ENCODE results near the gene HGFAC. TPM values are rescaled to one million over a fixed set of nuclear protein-coding genes. Genes with fewer than 3 reads are reported as not detected.

HGFAC gene
- total and polyA plus RNA-seq, 8 donors = 0.09 to 2.2 (median 0.47) TPM; not detected in 3

GRCh38 chr4:3420956-3421355 lies 20.8 kb upstream of the HGFAC start:
- Histone ChIP-seq H3K27ac (no peak overlapping the region), H3K36me3 (peaks cover 0 to 4% (median 3%) of the 10 kb centered on the region in 3 donors), H3K9me3 (no peaks in the 10 kb centered on the region), H3K27me3 (no peaks in the 10 kb centered on the region), H3K4me1 (no peaks in the 10 kb centered on the region), H3K4me3 (no peak overlapping the region)
- FAIRE-seq (no peak), DNase-seq (peak in 1 of 6 donors; percentile 49), ATAC-seq (no peak)
- no peak for TF ChIP-seq CTCF (IDR thresholded peaks at IDR 0.05)
- intact Hi-C loops (cut with DNase I) = loop anchor here in 1 of 3 donors (10.0 kb wide), 1 partner anchor 56 kb away; no protein-coding TSS in a partner anchor
- 91 to 96% methylated on average over 10 of the region's 10 CpGs for WGBS, 2 donors

- no peak for TF ChIP-seq CTCF (IDR thresholded peaks at IDR 0.05)
- Histone ChIP-seq H3K27ac (no peak overlapping the region), H3K9me3 (no peaks in the 10 kb centered on the region), H3K36me3 (peaks cover 0 to 4% (median 3%) of the 10 kb centered on the region in 3 donors), H3K4me3 (no peak overlapping the region), H3K27me3 (no peaks in the 10 kb centered on the region), H3K4me1 (no peaks in the 10 kb centered on the region)
- 86% methylated on average over 12 of the region's 12 CpGs for WGBS, 2 donors
- no peak for ATAC-seq
- intact Hi-C loops (cut with DNase I) = loop anchor here in 1 of 3 donors (10.0 kb wide), 1 partner anchor 57 kb away; no protein-coding TSS in a partner anchor
- no peak for FAIRE-seq
- DNase-seq = peak in 1 of 6 donors; percentile 49
These were observed 20.3 kb upstream of the HGFAC start for GRCh38 chr4:3421470-3421869.

GRCh38 chr4:3422241-3422801 lies 19.4 kb upstream of the HGFAC start:
- Histone ChIP-seq H3K4me3 (no peak overlapping the region), H3K27me3 (no peaks in the 10 kb centered on the region), H3K4me1 (no peaks in the 10 kb centered on the region), H3K27ac (no peak overlapping the region), H3K36me3 (peaks cover 0 to 4% (median 3%) of the 10 kb centered on the region in 3 donors), H3K9me3 (no peaks in the 10 kb centered on the region)
- intact Hi-C loops (cut with DNase I) = loop anchor here in 1 of 3 donors (10.0 kb wide), 1 partner anchor 58 kb away; no protein-coding TSS in a partner anchor
- DNase-seq (peak in 1 of 6 donors; percentile 45), ATAC-seq (no peak), FAIRE-seq (no peak)
- WGBS, 2 donors = 86 to 88% methylated on average over 29 of the region's 29 CpGs
- no peak for TF ChIP-seq CTCF (IDR thresholded peaks at IDR 0.05)

GRCh38 chr4:3422808-3423297 lies 18.9 kb upstream of the HGFAC start:
- Histone ChIP-seq H3K36me3 (peaks cover 0 to 3% (median under 1%) of the 10 kb centered on the region in 3 donors), H3K27me3 (no peaks in the 10 kb centered on the region), H3K9me3 (no peaks in the 10 kb centered on the region), H3K27ac (no peak overlapping the region), H3K4me1 (no peaks in the 10 kb centered on the region), H3K4me3 (no peak overlapping the region)
- no peak for TF ChIP-seq CTCF (IDR thresholded peaks at IDR 0.05)
- WGBS, 2 donors = 91 to 92% methylated on average over 18 to 19 of the region's 19 CpGs
- no peak for FAIRE-seq
- DNase-seq = no peak
- ATAC-seq = no peak
- intact Hi-C loops (cut with DNase I) = loop anchor here in 1 of 3 donors (10.0 kb wide), 1 partner anchor 58 kb away; no protein-coding TSS in a partner anchor

DNA sequence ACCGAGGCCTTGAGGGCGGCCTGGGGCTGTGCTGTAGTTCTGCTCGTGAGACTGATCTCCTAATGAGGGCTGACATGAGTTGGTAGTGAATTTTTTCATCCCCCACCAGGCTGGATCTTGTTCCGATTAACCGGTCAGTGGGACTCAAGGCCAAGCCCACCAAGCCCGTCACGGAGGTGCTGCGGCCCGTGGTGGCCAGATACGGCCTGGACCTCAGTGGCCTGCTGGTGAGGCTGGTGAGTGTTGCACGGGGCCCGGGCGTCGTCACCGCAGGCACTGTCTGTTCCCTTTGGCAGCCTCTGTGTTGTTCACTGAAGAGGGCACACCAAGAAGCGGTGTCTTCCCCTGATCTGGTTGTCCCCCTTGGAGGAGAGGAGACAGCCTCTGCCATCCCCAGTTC lies 18.4 kb upstream of the HGFAC start:
- WGBS, 2 donors = 93 to 97% methylated on average over 16 of the region's 16 CpGs
- no peak for ATAC-seq
- no peak for FAIRE-seq
- H3K27me3 ChIP-seq = no peaks in the 10 kb centered on the region
- no peak for TF ChIP-seq CTCF (IDR thresholded peaks at IDR 0.05)
- no peaks in the 10 kb centered on the region for H3K9me3 ChIP-seq
- no peak overlapping the region for H3K4me3 ChIP-seq
- no peak overlapping the region for H3K27ac ChIP-seq
- no peaks in the 10 kb centered on the region for H3K4me1 ChIP-seq
- DNase-seq = peak in 1 of 6 donors; percentile 11
- H3K36me3 ChIP-seq = peaks cover 0 to 3% (median 0%) of the 10 kb centered on the region in 3 donors
- intact Hi-C loops (cut with DNase I) = loop anchor here in 1 of 3 donors (10.0 kb wide), 1 partner anchor 59 kb away; no protein-coding TSS in a partner anchor

Measured in pancreas (tissue), 10 donors.